Measurements from ENCODE around the gene UBXN4.

UBXN4 gene

GRCh38 chr2:135812907-135813511 lies 71.4 kb downstream of the UBXN4 start:
- no peak for TF ChIP-seq SIN3A (IDR thresholded peaks at IDR 0.05; ENCODE audit: borderline replicate concordance, insufficient read depth, low read length)
- no peak for TF ChIP-seq POLR2AphosphoS5 (IDR thresholded peaks at IDR 0.05; ENCODE audit: low read depth, low read length)
- TF ChIP-seq REST (IDR thresholded peaks at IDR 0.05; ENCODE audit: insufficient read depth in 1 of 2, low read depth in 2 of 2, low read length in 2 of 2), result no peak
- TF ChIP-seq FOXP2 (optimal IDR thresholded peaks at IDR 0.05; ENCODE audit: borderline replicate concordance, extremely low read depth, extremely low read length, insufficient read depth), result no peak
- TF ChIP-seq TAF1 (IDR thresholded peaks at IDR 0.05; ENCODE audit: borderline replicate concordance, insufficient read depth, low read length), result no peak

GRCh38 chr2:135815269-135815668 lies 73.6 kb downstream of the UBXN4 start:
- TF ChIP-seq REST (IDR thresholded peaks at IDR 0.05; ENCODE audit: insufficient read depth in 1 of 2, low read depth in 2 of 2, low read length in 2 of 2), result no peak
- no peak for TF ChIP-seq FOXP2 (optimal IDR thresholded peaks at IDR 0.05; ENCODE audit: borderline replicate concordance, extremely low read depth, extremely low read length, insufficient read depth)
- no peak for TF ChIP-seq SIN3A (IDR thresholded peaks at IDR 0.05; ENCODE audit: borderline replicate concordance, insufficient read depth, low read length)
- no peak for TF ChIP-seq TAF1 (IDR thresholded peaks at IDR 0.05; ENCODE audit: borderline replicate concordance, insufficient read depth, low read length)
- TF ChIP-seq POLR2AphosphoS5 (IDR thresholded peaks at IDR 0.05; ENCODE audit: low read depth, low read length), result no peak

DNA sequence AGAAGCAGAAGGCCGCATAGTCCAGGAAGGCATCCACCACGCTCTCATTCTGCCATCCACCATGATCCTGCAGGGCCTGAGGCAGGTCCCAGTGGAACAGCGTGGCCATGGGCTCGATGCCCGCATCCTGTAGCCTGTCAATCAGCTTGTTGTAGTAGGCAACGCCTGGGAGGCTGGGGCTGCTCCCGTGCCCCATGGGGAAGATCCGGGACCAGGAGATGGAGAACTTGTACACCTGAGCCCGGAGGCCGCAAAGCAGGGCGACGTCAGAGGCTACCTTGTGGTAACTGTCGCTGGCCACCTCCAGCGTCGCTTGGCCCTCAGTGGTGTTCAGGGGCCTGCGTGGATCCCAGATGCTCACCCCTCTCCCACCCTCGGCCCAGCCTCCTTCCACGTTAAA lies 75.8 kb downstream of the UBXN4 start:
- no peak for TF ChIP-seq TAF1 (IDR thresholded peaks at IDR 0.05; ENCODE audit: borderline replicate concordance, insufficient read depth, low read length)
- no peak for TF ChIP-seq REST (IDR thresholded peaks at IDR 0.05; ENCODE audit: insufficient read depth in 1 of 2, low read depth in 2 of 2, low read length in 2 of 2)
- TF ChIP-seq FOXP2 (optimal IDR thresholded peaks at IDR 0.05; ENCODE audit: borderline replicate concordance, extremely low read depth, extremely low read length, insufficient read depth), result no peak
- no peak for TF ChIP-seq POLR2AphosphoS5 (IDR thresholded peaks at IDR 0.05; ENCODE audit: low read depth, low read length)
- TF ChIP-seq SIN3A (IDR thresholded peaks at IDR 0.05; ENCODE audit: borderline replicate concordance, insufficient read depth, low read length), result no peak

- TF ChIP-seq TAF1 (IDR thresholded peaks at IDR 0.05; ENCODE audit: borderline replicate concordance, insufficient read depth, low read length), result no peak
- TF ChIP-seq REST (IDR thresholded peaks at IDR 0.05; ENCODE audit: insufficient read depth in 1 of 2, low read depth in 2 of 2, low read length in 2 of 2), result no peak
- TF ChIP-seq SIN3A (IDR thresholded peaks at IDR 0.05; ENCODE audit: borderline replicate concordance, insufficient read depth, low read length), result no peak
- no peak for TF ChIP-seq POLR2AphosphoS5 (IDR thresholded peaks at IDR 0.05; ENCODE audit: low read depth, low read length)
- no peak for TF ChIP-seq FOXP2 (optimal IDR thresholded peaks at IDR 0.05; ENCODE audit: borderline replicate concordance, extremely low read depth, extremely low read length, insufficient read depth)
Measured at GRCh38 chr2:135817951-135818350, 76.3 kb downstream of the UBXN4 start.
